ENCODE results near the gene MYO10.
"Not testable (repeated sequence)": the region's sequence is repeated elsewhere in the genome, so short reads cannot be mapped to it uniquely, and the experiment has no call there.

Gene MYO10

GRCh38 chr5:16936150-16936988, at the start of gene MYO10:
TSS of gene MYO10 (minus strand) at chr5:16936288. CDS start at chr5:16935808, 480 bp downstream.
- no peaks in the 10 kb centered on the region for H3K27me3 ChIP-seq (ENCODE audit: low read depth, low read length)
- peak within 1 kb of the TSS; percentile 83 to 88 for H3K4me3 ChIP-seq (ENCODE audit: low read depth in 1 of 2, low read length in 2 of 2)
- no peaks in the 10 kb centered on the region for H3K9me3 ChIP-seq (ENCODE audit: control insufficient read depth in 1 of 2, low read length in 2 of 2)
- peak within 1 kb of the TSS; percentile 70 for H3K27ac ChIP-seq (ENCODE audit: low read length)
- peaks cover 0 to 17% of the 10 kb centered on the region in 2 donors for H3K4me1 ChIP-seq (ENCODE audit: control insufficient read depth in 1 of 2, insufficient read depth in 2 of 2, low read length in 2 of 2)
- no peaks in the 10 kb centered on the region for H3K36me3 ChIP-seq (ENCODE audit: control insufficient read depth in 1 of 2, insufficient read depth in 2 of 2, low read length in 2 of 2)

GRCh38 chr5:16985304-16985703, 49.2 kb upstream of the MYO10 start:
- not testable (repeated sequence) for H3K4me1 ChIP-seq (ENCODE audit: control insufficient read depth in 1 of 2, insufficient read depth in 2 of 2, low read length in 2 of 2); H3K36me3 ChIP-seq (ENCODE audit: control insufficient read depth in 1 of 2, insufficient read depth in 2 of 2, low read length in 2 of 2); H3K9me3 ChIP-seq (ENCODE audit: control insufficient read depth in 1 of 2, low read length in 2 of 2); H3K27me3 ChIP-seq (ENCODE audit: low read depth, low read length); H3K4me3 ChIP-seq (ENCODE audit: low read depth in 1 of 2, low read length in 2 of 2); H3K27ac ChIP-seq (ENCODE audit: low read length)

GRCh38 chr5:16983972-16984371, 47.9 kb upstream of the MYO10 start:
- Histone ChIP-seq H3K4me1 (ENCODE audit: control insufficient read depth in 1 of 2, insufficient read depth in 2 of 2, low read length in 2 of 2) (no peaks in the 10 kb centered on the region), H3K27ac (ENCODE audit: low read length) (no peak overlapping the region), H3K27me3 (ENCODE audit: low read depth, low read length) (no peaks in the 10 kb centered on the region), H3K4me3 (ENCODE audit: low read depth in 1 of 2, low read length in 2 of 2) (no peak overlapping the region), H3K9me3 (ENCODE audit: control insufficient read depth in 1 of 2, low read length in 2 of 2) (no peaks in the 10 kb centered on the region), H3K36me3 (ENCODE audit: control insufficient read depth in 1 of 2, insufficient read depth in 2 of 2, low read length in 2 of 2) (no peaks in the 10 kb centered on the region)

GRCh38 chr5:16983022-16983639, 47.0 kb upstream of the MYO10 start:
- no peaks in the 10 kb centered on the region for H3K9me3 ChIP-seq (ENCODE audit: control insufficient read depth in 1 of 2, low read length in 2 of 2)
- H3K4me3 ChIP-seq (ENCODE audit: low read depth in 1 of 2, low read length in 2 of 2) = no peak overlapping the region
- H3K27me3 ChIP-seq (ENCODE audit: low read depth, low read length) = no peaks in the 10 kb centered on the region
- no peaks in the 10 kb centered on the region for H3K4me1 ChIP-seq (ENCODE audit: control insufficient read depth in 1 of 2, insufficient read depth in 2 of 2, low read length in 2 of 2)
- no peaks in the 10 kb centered on the region for H3K36me3 ChIP-seq (ENCODE audit: control insufficient read depth in 1 of 2, insufficient read depth in 2 of 2, low read length in 2 of 2)
- no peak overlapping the region for H3K27ac ChIP-seq (ENCODE audit: low read length)

GRCh38 chr5:16981700-16982099, 45.6 kb upstream of the MYO10 start:
- H3K9me3 ChIP-seq (ENCODE audit: control insufficient read depth in 1 of 2, low read length in 2 of 2) = no peaks in the 10 kb centered on the region
- H3K4me1 ChIP-seq (ENCODE audit: control insufficient read depth in 1 of 2, insufficient read depth in 2 of 2, low read length in 2 of 2) = no peaks in the 10 kb centered on the region
- no peaks in the 10 kb centered on the region for H3K27me3 ChIP-seq (ENCODE audit: low read depth, low read length)
- no peak overlapping the region for H3K27ac ChIP-seq (ENCODE audit: low read length)
- H3K36me3 ChIP-seq (ENCODE audit: control insufficient read depth in 1 of 2, insufficient read depth in 2 of 2, low read length in 2 of 2) = no peaks in the 10 kb centered on the region
- H3K4me3 ChIP-seq (ENCODE audit: low read depth in 1 of 2, low read length in 2 of 2) = no peak overlapping the region

- Histone ChIP-seq H3K9me3 (ENCODE audit: control insufficient read depth in 1 of 2, low read length in 2 of 2) (peaks cover 0 to 4% of the 10 kb centered on the region in 2 donors), H3K4me1 (ENCODE audit: control insufficient read depth in 1 of 2, insufficient read depth in 2 of 2, low read length in 2 of 2) (no peaks in the 10 kb centered on the region), H3K4me3 (ENCODE audit: low read depth in 1 of 2, low read length in 2 of 2) (no peak overlapping the region), H3K36me3 (ENCODE audit: control insufficient read depth in 1 of 2, insufficient read depth in 2 of 2, low read length in 2 of 2) (no peaks in the 10 kb centered on the region), H3K27me3 (ENCODE audit: low read depth, low read length) (no peaks in the 10 kb centered on the region), H3K27ac (ENCODE audit: low read length) (no peak overlapping the region)
Observed at GRCh38 chr5:16980983-16981382, 44.9 kb upstream of the MYO10 start.

- Histone ChIP-seq H3K27ac (ENCODE audit: low read length) (no peak overlapping the region), H3K36me3 (ENCODE audit: control insufficient read depth in 1 of 2, insufficient read depth in 2 of 2, low read length in 2 of 2) (no peaks in the 10 kb centered on the region), H3K27me3 (ENCODE audit: low read depth, low read length) (no peaks in the 10 kb centered on the region), H3K9me3 (ENCODE audit: control insufficient read depth in 1 of 2, low read length in 2 of 2) (peaks cover 0 to 4% of the 10 kb centered on the region in 2 donors), H3K4me3 (ENCODE audit: low read depth in 1 of 2, low read length in 2 of 2) (no peak overlapping the region), H3K4me1 (ENCODE audit: control insufficient read depth in 1 of 2, insufficient read depth in 2 of 2, low read length in 2 of 2) (no peaks in the 10 kb centered on the region)
Observed at GRCh38 chr5:16978296-16978695, 42.2 kb upstream of the MYO10 start.

GRCh38 chr5:16976625-16977008, 40.5 kb upstream of the MYO10 start:
- Histone ChIP-seq H3K27ac (ENCODE audit: low read length) (no peak overlapping the region), H3K4me3 (ENCODE audit: low read depth in 1 of 2, low read length in 2 of 2) (no peak overlapping the region), H3K4me1 (ENCODE audit: control insufficient read depth in 1 of 2, insufficient read depth in 2 of 2, low read length in 2 of 2) (no peaks in the 10 kb centered on the region), H3K36me3 (ENCODE audit: control insufficient read depth in 1 of 2, insufficient read depth in 2 of 2, low read length in 2 of 2) (no peaks in the 10 kb centered on the region), H3K9me3 (ENCODE audit: control insufficient read depth in 1 of 2, low read length in 2 of 2) (peaks cover 0 to 4% of the 10 kb centered on the region in 2 donors), H3K27me3 (ENCODE audit: low read depth, low read length) (no peaks in the 10 kb centered on the region)

- H3K27me3 ChIP-seq (ENCODE audit: low read depth, low read length) = no peaks in the 10 kb centered on the region
- peaks cover 0 to 4% of the 10 kb centered on the region in 2 donors for H3K9me3 ChIP-seq (ENCODE audit: control insufficient read depth in 1 of 2, low read length in 2 of 2)
- H3K36me3 ChIP-seq (ENCODE audit: control insufficient read depth in 1 of 2, insufficient read depth in 2 of 2, low read length in 2 of 2) = no peaks in the 10 kb centered on the region
- H3K4me3 ChIP-seq (ENCODE audit: low read depth in 1 of 2, low read length in 2 of 2) = no peak overlapping the region
- H3K27ac ChIP-seq (ENCODE audit: low read length) = no peak overlapping the region
- no peaks in the 10 kb centered on the region for H3K4me1 ChIP-seq (ENCODE audit: control insufficient read depth in 1 of 2, insufficient read depth in 2 of 2, low read length in 2 of 2)
Observed at GRCh38 chr5:16975950-16976624, 40.0 kb upstream of the MYO10 start.

GRCh38 chr5:16974981-16975380, 38.9 kb upstream of the MYO10 start:
- Histone ChIP-seq H3K36me3 (ENCODE audit: control insufficient read depth in 1 of 2, insufficient read depth in 2 of 2, low read length in 2 of 2) (no peaks in the 10 kb centered on the region), H3K4me3 (ENCODE audit: low read depth in 1 of 2, low read length in 2 of 2) (no peak overlapping the region), H3K9me3 (ENCODE audit: control insufficient read depth in 1 of 2, low read length in 2 of 2) (peaks cover 0 to 4% of the 10 kb centered on the region in 2 donors), H3K4me1 (ENCODE audit: control insufficient read depth in 1 of 2, insufficient read depth in 2 of 2, low read length in 2 of 2) (no peaks in the 10 kb centered on the region), H3K27me3 (ENCODE audit: low read depth, low read length) (no peaks in the 10 kb centered on the region), H3K27ac (ENCODE audit: low read length) (no peak overlapping the region)

- Histone ChIP-seq H3K4me1 (ENCODE audit: control insufficient read depth in 1 of 2, insufficient read depth in 2 of 2, low read length in 2 of 2) (no peaks in the 10 kb centered on the region), H3K27ac (ENCODE audit: low read length) (no peak overlapping the region), H3K9me3 (ENCODE audit: control insufficient read depth in 1 of 2, low read length in 2 of 2) (no peaks in the 10 kb centered on the region), H3K4me3 (ENCODE audit: low read depth in 1 of 2, low read length in 2 of 2) (no peak overlapping the region), H3K36me3 (ENCODE audit: control insufficient read depth in 1 of 2, insufficient read depth in 2 of 2, low read length in 2 of 2) (no peaks in the 10 kb centered on the region), H3K27me3 (ENCODE audit: low read depth, low read length) (no peaks in the 10 kb centered on the region)
Observed at GRCh38 chr5:16970826-16971225, 34.7 kb upstream of the MYO10 start.
